SK-N-SH (cell line): ENCODE results near the gene ZDHHC12. TPM values are rescaled to one million over a fixed set of nuclear protein-coding genes. Genes with fewer than 3 reads are reported as not detected.

Experiments used
- CTCF ChIA-PET: fragments of 300-600, 350-600 bp; formaldehyde crosslinking; extraction: SDS; loops from one replicate; lab custom pipeline; 2021; lab: Yijun Ruan, JAX
- POLR2A ChIA-PET: fragments of 350-600 bp; sonication (Branson Sonifier 250); formaldehyde crosslinking; extraction: SDS; loops from one replicate; lab custom pipeline; 2020; ENCODE audit warnings: antibody characterized with exemption, inconsistent platforms; lab: Yijun Ruan, JAX
- DNase-seq: peaks from one replicate; pipeline ENCODE4 v3.0.0; 2012
- H2AFZ ChIP-seq: fragments of 200-600 bp; sonication (generic); 2 replicates; pipeline ENCODE4 v1.8.1; 2016; ENCODE audit warnings: antibody characterized with exemption, mild to moderate bottlenecking, low read depth
- H3F3A ChIP-seq: fragments of 200-600 bp; sonication (generic); replicated peaks from 2 replicates; pipeline ENCODE3; 2016; ENCODE audit warnings: antibody characterized with exemption, mild to moderate bottlenecking; ENCODE audit not compliant: insufficient read depth
- H3K27ac ChIP-seq, 2 experiments: fragments of 200-500 bp in 1 of 2; fragments of 200-600 bp in 1 of 2; sonication (Bioruptor generic) in 1 of 2; sonication (generic), shearing (Covaris generic) in 1 of 2; 2 replicates each; pipeline versions ENCODE4 v1.5.1 to v1.6.1; 2014 to 2016; ENCODE audit warnings: low read depth in 2 of 2, inconsistent platforms in 1 of 2, low read length in 1 of 2, mild to moderate bottlenecking in 1 of 2, mixed read lengths in 1 of 2
- H3K27me3 ChIP-seq: fragments of 200-600 bp; sonication (generic), shearing (Covaris generic); 2 replicates; pipeline ENCODE4 v1.6.1; 2016; ENCODE audit warnings: mixed run types; ENCODE audit not compliant: insufficient read depth
- H3K36me3 ChIP-seq, 2 experiments: fragments of 200-500 bp in 1 of 2; fragments of 200-600 bp in 1 of 2; sonication (Bioruptor generic) in 1 of 2; sonication (generic) in 1 of 2; replicated peaks in 1 of 2; 2 replicates each; pipeline versions ENCODE3 to v1.5.1; 2014 to 2016; ENCODE audit warnings: low read length in 1 of 2, mild to moderate bottlenecking in 1 of 2; ENCODE audit not compliant: insufficient read depth in 2 of 2, control insufficient read depth in 1 of 2
- H3K4me1 ChIP-seq, 2 experiments: fragments of 200-500 bp in 1 of 2; fragments of 200-600 bp in 1 of 2; sonication (Bioruptor generic) in 1 of 2; sonication (generic), shearing (Covaris generic) in 1 of 2; 2 replicates each; pipeline versions ENCODE4 v1.5.1 to v1.6.1; 2014 to 2016; ENCODE audit warnings: low read depth in 1 of 2, low read length in 1 of 2, mixed run types in 1 of 2; ENCODE audit not compliant: insufficient read depth in 2 of 2, control insufficient read depth in 1 of 2
- H3K4me2 ChIP-seq: fragments of 200-600 bp; sonication (generic), shearing (Covaris generic); 2 replicates; pipeline ENCODE4 v1.6.1; 2017; ENCODE audit warnings: mixed run types
- H3K4me3 ChIP-seq, 2 experiments: fragments of 200-500 bp in 1 of 2; fragments of 200-600 bp in 1 of 2; sonication (Bioruptor generic) in 1 of 2; sonication (generic), shearing (Covaris generic) in 1 of 2; 2 replicates each; pipeline versions ENCODE4 v1.5.1 to v1.8.1; 2014 to 2016; ENCODE audit warnings: low read depth in 2 of 2, inconsistent platforms in 1 of 2, low read length in 1 of 2, mild to moderate bottlenecking in 1 of 2, mixed read lengths in 1 of 2, moderate library complexity in 1 of 2
- H3K79me2 ChIP-seq: fragments of 200-600 bp; sonication (generic); 2 replicates; pipeline ENCODE4 v1.8.1; 2017; ENCODE audit warnings: mild to moderate bottlenecking; ENCODE audit not compliant: insufficient read depth
- H3K9ac ChIP-seq: fragments of 200-600 bp; sonication (generic); 2 replicates; pipeline ENCODE4 v1.6.1; 2017; ENCODE audit warnings: mixed run types
- H3K9me2 ChIP-seq: fragments of 200-600 bp; sonication (generic); 2 replicates; pipeline ENCODE4 v1.6.1; 2017; ENCODE audit warnings: mixed run types
- H3K9me3 ChIP-seq: fragments of 200-600 bp; sonication (generic); 2 replicates; pipeline ENCODE4 v1.6.1; 2017; ENCODE audit warnings: mixed run types, mild to moderate bottlenecking, moderate library complexity
- H4K20me1 ChIP-seq: fragments of 200-600 bp; sonication (generic); 2 replicates; pipeline ENCODE4 v1.6.1; 2017; ENCODE audit warnings: mild to moderate bottlenecking, mixed run types; ENCODE audit not compliant: insufficient read depth
- CHD2 ChIP-seq: fragments of 150-350 bp; IDR thresholded peaks from 2 replicates; pipeline ENCODE4 v1.6.1; 2018; ENCODE audit warnings: low read length; ENCODE audit not compliant: partially characterized antibody
- CTCF ChIP-seq: fragments of 200-600 bp; sonication (generic); IDR thresholded peaks from 2 replicates; pipeline ENCODE4 v1.6.1; 2017; ENCODE audit warnings: antibody characterized with exemption, mild to moderate bottlenecking, moderate library complexity
- EZH2phosphoT487 ChIP-seq: fragments of 200-600 bp; sonication (generic); IDR thresholded peaks from 2 replicates; pipeline ENCODE4 v1.6.1; 2017; ENCODE audit warnings: low read depth, mixed run types, mild to moderate bottlenecking, antibody characterized with exemption, moderate library complexity, borderline replicate concordance
- FOXM1 ChIP-seq: IDR thresholded peaks from 2 replicates; pipeline ENCODE4 v1.4.0; 2012; ENCODE audit warnings: low read depth, mild to moderate bottlenecking
- GATA2 ChIP-seq: sonication (generic); formaldehyde crosslinking; IDR thresholded peaks from 2 replicates; pipeline ENCODE4 v1.5.0; 2020; ENCODE audit warnings: mild to moderate bottlenecking, missing genetic modification reagents
- MEF2A ChIP-seq: IDR thresholded peaks from 2 replicates; pipeline ENCODE4 v1.4.0; 2012; ENCODE audit warnings: low read depth, borderline replicate concordance
- MXI1 ChIP-seq: IDR thresholded peaks from 2 replicates; pipeline ENCODE4 v1.6.1; 2012; ENCODE audit warnings: mild to moderate bottlenecking, low read depth, low read length, improper control_type of control experiment
- RAD21 ChIP-seq: IDR thresholded peaks from 2 replicates; pipeline ENCODE4 v1.6.1; 2012; ENCODE audit warnings: mild to moderate bottlenecking, low read length
- TAF1 ChIP-seq: IDR thresholded peaks from 2 replicates; pipeline ENCODE4 v1.6.1; 2012; ENCODE audit warnings: low read depth, mild to moderate bottlenecking, low read length, moderate library complexity, borderline replicate concordance
- TCF12 ChIP-seq: IDR thresholded peaks from 2 replicates; pipeline ENCODE4 v1.4.0; 2012
- YY1 ChIP-seq: IDR thresholded peaks from 2 replicates; pipeline ENCODE4 v1.4.0; 2012; ENCODE audit warnings: low read depth, mild to moderate bottlenecking
- WGBS: methylation state at CpG from one replicate; pipeline ENCODE4 v1.1.6; 2017; ENCODE audit warnings: low lambda C conversion rate; 5-methylcytosine and 5-hydroxymethylcytosine counted together
- polyA plus RNA-seq, 3 experiments: library from polyadenylated mRNA; depleted of rRNA; stranded (reverse); fragments of >200 nt; gene quantifications; 2 replicates each; pipeline ENCODE4 v1.2.3, GENCODE V29; 2012
- TF ChIP-seq, protein P1 (sequence below): IDR thresholded peaks from 2 replicates; pipeline ENCODE4 v1.4.0; 2012; ENCODE audit warnings: low read depth, borderline replicate concordance
- TF ChIP-seq, protein P2 (sequence below): fragments of 150-350 bp; IDR thresholded peaks from 2 replicates; pipeline ENCODE4 v1.6.1; 2017; ENCODE audit warnings: antibody characterized with exemption, low read length, low read depth, borderline replicate concordance

Gene ZDHHC12
- polyA plus RNA-seq, 1 of the 3 experiments (the other 2 are of a cell fraction), result 51.3 TPM

DNA sequence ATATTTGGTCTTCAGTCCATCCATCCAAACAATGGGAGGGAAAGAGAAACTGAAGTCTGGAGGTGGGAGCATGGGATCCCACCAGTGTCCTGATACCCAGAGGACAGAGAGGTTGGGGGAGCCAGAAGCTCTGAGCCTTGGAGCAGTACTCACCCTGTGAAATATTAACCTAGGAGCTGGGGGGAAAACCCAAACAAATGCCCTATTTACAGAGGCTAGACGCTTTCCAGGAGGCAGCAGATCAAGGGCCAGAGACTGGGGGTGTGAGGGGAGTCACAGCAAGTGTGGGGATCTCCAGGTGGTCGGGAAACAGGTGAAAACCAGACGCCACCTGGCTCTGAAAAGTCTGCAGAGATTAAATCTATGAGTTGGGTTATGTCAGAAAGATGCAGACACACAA lies 41.6 kb upstream of the ZDHHC12 start:
- no peak overlapping the region for H2AFZ ChIP-seq
- H3K4me1 ChIP-seq, result peaks cover 0 to under 1% of the 10 kb centered on the region in 2 experiments; a peak in 1 of 4 replicates
- H3K27me3 ChIP-seq, result no peaks in the 10 kb centered on the region
- peaks cover 25% of the 10 kb centered on the region for H3K79me2 ChIP-seq
- DNase-seq, result no peak
- ChIA-PET CTCF (interaction anchor here (1.1 to 1.6 kb wide), 3 partner anchors 53 to 63 kb away, joined by 3 to 4 read pairs (median 3); partner anchors contain the start of genes ENDOG and PKN3), POLR2A (interaction anchor here (0.9 kb wide), 1 partner anchor 18 kb away, joined by 3 read pairs; no protein-coding TSS in a partner anchor)
- H3K27ac ChIP-seq, result no peak overlapping the region
- H3K4me3 ChIP-seq, result no peak overlapping the region
- no peaks in the 10 kb centered on the region for H4K20me1 ChIP-seq
- no peak overlapping the region for H3K9ac ChIP-seq
- H3K9me2 ChIP-seq, result no peaks in the 10 kb centered on the region
- H3K9me3 ChIP-seq, result no peaks in the 10 kb centered on the region
- 60% methylated on average over 3 of the region's 3 CpGs for WGBS
- peaks cover 0 to 5% of the 10 kb centered on the region in 2 experiments for H3K36me3 ChIP-seq
- no peak for TF ChIP-seq YY1
- TF ChIP-seq, protein P1, sequence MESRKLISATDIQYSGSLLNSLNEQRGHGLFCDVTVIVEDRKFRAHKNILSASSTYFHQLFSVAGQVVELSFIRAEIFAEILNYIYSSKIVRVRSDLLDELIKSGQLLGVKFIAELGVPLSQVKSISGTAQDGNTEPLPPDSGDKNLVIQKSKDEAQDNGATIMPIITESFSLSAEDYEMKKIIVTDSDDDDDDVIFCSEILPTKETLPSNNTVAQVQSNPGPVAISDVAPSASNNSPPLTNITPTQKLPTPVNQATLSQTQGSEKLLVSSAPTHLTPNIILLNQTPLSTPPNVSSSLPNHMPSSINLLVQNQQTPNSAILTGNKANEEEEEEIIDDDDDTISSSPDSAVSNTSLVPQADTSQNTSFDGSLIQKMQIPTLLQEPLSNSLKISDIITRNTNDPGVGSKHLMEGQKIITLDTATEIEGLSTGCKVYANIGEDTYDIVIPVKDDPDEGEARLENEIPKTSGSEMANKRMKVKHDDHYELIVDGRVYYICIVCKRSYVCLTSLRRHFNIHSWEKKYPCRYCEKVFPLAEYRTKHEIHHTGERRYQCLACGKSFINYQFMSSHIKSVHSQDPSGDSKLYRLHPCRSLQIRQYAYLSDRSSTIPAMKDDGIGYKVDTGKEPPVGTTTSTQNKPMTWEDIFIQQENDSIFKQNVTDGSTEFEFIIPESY, result no peak
- no peak for TF ChIP-seq CTCF
- no peak for TF ChIP-seq MEF2A
- no peak for TF ChIP-seq GATA2 (CRISPR knock-in tag)
- TF ChIP-seq CHD2, result no peak
- TF ChIP-seq FOXM1, result no peak
- TF ChIP-seq EZH2phosphoT487, result no peak
- no peak for TF ChIP-seq MXI1
- TF ChIP-seq TCF12, result no peak
- TF ChIP-seq, protein P2, sequence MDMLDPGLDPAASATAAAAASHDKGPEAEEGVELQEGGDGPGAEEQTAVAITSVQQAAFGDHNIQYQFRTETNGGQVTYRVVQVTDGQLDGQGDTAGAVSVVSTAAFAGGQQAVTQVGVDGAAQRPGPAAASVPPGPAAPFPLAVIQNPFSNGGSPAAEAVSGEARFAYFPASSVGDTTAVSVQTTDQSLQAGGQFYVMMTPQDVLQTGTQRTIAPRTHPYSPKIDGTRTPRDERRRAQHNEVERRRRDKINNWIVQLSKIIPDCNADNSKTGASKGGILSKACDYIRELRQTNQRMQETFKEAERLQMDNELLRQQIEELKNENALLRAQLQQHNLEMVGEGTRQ, result no peak
- no peak for TF ChIP-seq TAF1
- no peak overlapping the region for H3K4me2 ChIP-seq
- no peaks in the 10 kb centered on the region for H3F3A ChIP-seq

DNA sequence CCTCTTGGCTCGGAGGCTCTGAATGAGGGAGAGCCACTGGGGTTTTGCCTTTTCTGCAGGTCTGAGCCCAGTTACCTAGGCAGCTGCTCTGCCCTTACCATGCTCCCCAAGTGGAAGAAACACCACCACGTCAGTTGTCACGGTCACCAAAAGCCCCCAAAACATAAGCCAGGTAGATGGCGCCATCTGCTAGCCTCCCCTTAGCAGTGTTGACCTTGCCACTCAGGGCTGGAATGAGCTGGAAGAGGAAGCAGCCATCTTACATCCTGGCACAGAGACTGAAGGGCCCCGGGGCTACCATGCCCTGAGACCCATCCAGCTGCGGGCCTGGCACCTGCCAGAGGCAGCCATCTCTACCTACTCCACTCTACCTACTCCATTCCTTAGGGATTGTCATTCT lies 40.4 kb upstream of the ZDHHC12 start:
- H3K4me1 ChIP-seq, result no peaks in the 10 kb centered on the region
- H3K36me3 ChIP-seq, result peaks cover 0 to 5% of the 10 kb centered on the region in 2 experiments
- no peak overlapping the region for H2AFZ ChIP-seq
- H3K79me2 ChIP-seq, result peaks cover 14% of the 10 kb centered on the region; the same call in 1 of the 2 replicates
- no peaks in the 10 kb centered on the region for H3K27me3 ChIP-seq
- no peak overlapping the region for H3K4me3 ChIP-seq
- no peaks in the 10 kb centered on the region for H4K20me1 ChIP-seq
- TF ChIP-seq MEF2A, result no peak
- peak; percentile 2; the same call in 1 of the 2 replicates for TF ChIP-seq RAD21
- no peaks in the 10 kb centered on the region for H3K9me2 ChIP-seq
- no peaks in the 10 kb centered on the region for H3F3A ChIP-seq
- ChIA-PET CTCF (interaction anchor here (1.1 to 1.6 kb wide), 2 partner anchors 54 to 62 kb away, joined by 3 to 4 read pairs; partner anchors contain the start of genes ENDOG and PKN3), POLR2A (interaction anchor here (0.9 kb wide), 1 partner anchor 17 kb away, joined by 3 read pairs; no protein-coding TSS in a partner anchor)
- no peak overlapping the region for H3K27ac ChIP-seq
- no peak overlapping the region for H3K4me2 ChIP-seq
- 98% methylated on average over 6 of the region's 6 CpGs for WGBS
- no peak overlapping the region for H3K9ac ChIP-seq
- no peak for DNase-seq
- no peaks in the 10 kb centered on the region for H3K9me3 ChIP-seq
